ENCODE measurements around the gene ZSWIM6.

The ZSWIM6 gene

GRCh38 chr5:61563401-61563800, 231.3 kb downstream of the ZSWIM6 start:
- no peak for TF ChIP-seq ZFX (IDR thresholded peaks at IDR 0.05)
- TF ChIP-seq, protein P1, sequence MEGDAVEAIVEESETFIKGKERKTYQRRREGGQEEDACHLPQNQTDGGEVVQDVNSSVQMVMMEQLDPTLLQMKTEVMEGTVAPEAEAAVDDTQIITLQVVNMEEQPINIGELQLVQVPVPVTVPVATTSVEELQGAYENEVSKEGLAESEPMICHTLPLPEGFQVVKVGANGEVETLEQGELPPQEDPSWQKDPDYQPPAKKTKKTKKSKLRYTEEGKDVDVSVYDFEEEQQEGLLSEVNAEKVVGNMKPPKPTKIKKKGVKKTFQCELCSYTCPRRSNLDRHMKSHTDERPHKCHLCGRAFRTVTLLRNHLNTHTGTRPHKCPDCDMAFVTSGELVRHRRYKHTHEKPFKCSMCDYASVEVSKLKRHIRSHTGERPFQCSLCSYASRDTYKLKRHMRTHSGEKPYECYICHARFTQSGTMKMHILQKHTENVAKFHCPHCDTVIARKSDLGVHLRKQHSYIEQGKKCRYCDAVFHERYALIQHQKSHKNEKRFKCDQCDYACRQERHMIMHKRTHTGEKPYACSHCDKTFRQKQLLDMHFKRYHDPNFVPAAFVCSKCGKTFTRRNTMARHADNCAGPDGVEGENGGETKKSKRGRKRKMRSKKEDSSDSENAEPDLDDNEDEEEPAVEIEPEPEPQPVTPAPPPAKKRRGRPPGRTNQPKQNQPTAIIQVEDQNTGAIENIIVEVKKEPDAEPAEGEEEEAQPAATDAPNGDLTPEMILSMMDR (conservative IDR thresholded peaks at IDR 0.05) = no peak

DNA sequence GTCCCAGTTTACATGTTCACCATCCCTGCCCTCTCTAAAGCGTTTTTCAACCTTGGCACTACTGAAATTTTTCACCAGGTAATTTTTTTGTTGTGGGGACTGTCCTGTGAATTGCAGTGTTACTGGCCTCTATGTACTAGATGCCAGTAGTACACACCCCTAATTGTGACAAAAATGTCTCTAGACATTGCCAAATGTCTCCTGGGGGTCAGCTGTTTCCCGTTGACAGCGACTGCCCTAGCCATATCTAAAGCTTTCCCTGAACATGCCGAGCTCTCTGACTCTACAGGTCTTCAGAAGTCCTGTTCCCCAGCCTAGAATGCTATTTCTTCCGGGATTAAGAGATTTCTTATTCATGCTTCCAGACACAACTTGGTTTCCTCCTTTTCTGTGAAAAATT, 235.3 kb downstream of the ZSWIM6 start:
- TF ChIP-seq, protein P1 (conservative IDR thresholded peaks at IDR 0.05) = no peak
- TF ChIP-seq ZFX (IDR thresholded peaks at IDR 0.05) = no peak
- no peak overlapping the region for H3K27ac ChIP-seq

More at GRCh38 chr5:61563401-61563800, 231.3 kb downstream of the ZSWIM6 start:
- H3K27ac ChIP-seq = no peak overlapping the region

DNA sequence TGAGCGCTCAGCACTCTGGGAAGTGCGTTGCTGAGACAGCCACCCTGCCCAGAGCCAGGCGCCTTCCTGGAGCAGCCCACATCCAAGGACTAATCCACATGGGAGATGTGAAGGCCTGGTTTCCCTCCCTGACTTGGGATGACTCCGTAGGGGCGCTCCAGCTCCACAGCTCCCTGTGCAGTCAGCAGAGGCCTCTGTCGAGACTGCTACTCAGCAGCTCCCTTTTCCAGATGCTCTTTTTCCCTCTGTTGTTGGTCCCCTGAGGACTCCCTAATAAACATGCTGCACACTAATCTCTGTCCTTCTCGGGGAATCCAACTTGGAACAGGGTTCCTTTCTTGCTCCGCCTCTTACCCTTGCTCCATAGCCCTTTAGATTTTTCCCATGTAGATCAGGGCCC, 237.3 kb downstream of the ZSWIM6 start:
- TF ChIP-seq, protein P1 (conservative IDR thresholded peaks at IDR 0.05) = no peak
- TF ChIP-seq ZFX (IDR thresholded peaks at IDR 0.05) = no peak
- H3K27ac ChIP-seq = no peak overlapping the region

GRCh38 chr5:61570767-61571166, 238.7 kb downstream of the ZSWIM6 start:
- no peak overlapping the region for H3K27ac ChIP-seq
- TF ChIP-seq, protein P1 (conservative IDR thresholded peaks at IDR 0.05) = no peak
- TF ChIP-seq ZFX (IDR thresholded peaks at IDR 0.05) = no peak

GRCh38 chr5:61572959-61573358, 240.9 kb downstream of the ZSWIM6 start:
- no peak overlapping the region for H3K27ac ChIP-seq
- TF ChIP-seq ZFX (IDR thresholded peaks at IDR 0.05) = no peak
- TF ChIP-seq, protein P1 (conservative IDR thresholded peaks at IDR 0.05) = no peak

DNA sequence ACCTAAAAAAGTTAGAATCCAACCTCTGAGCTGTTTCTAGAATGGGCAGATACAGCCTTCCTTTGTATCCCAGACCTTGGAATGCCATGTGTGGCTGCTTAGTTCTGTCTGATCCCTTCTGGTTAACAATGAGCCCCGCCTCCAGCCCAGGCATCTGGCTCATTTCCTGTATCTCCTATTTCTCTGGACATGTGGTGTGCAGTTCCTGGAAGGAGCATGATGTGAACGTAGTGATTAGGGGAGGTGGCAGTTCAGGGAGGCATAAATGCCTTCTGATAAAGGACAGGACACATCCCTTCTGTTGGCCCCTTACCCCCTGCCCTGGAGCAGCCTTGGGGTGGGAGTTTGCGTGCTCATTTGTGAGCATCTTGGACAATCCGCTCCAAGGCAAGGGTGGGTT, 243.0 kb downstream of the ZSWIM6 start:
- peak overlapping the region; percentile 1; the same call in 1 of the 2 replicates for H3K27ac ChIP-seq
- no peak for TF ChIP-seq ZFX (IDR thresholded peaks at IDR 0.05)
- TF ChIP-seq, protein P1 (conservative IDR thresholded peaks at IDR 0.05) = no peak

DNA sequence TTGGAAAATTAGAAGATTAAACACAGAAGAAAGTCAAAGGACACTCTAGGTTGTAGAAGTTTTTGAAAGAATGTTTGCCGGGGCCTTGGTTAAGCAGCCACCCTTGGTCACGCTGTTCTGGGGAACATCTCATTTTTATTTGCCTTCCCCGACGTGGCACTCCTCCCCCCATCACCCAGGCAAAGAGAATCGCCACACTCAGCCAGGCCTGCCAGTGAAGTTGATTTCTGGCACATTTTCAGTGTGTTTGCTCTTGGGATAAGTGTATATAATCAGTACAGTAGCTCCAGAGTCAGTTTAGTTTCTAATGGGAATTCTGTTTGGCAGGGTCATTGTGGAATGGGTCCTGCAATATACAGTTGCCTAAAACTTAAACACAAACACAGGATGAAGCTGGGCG, 243.5 kb downstream of the ZSWIM6 start:
- TF ChIP-seq, protein P1 (conservative IDR thresholded peaks at IDR 0.05) = no peak
- no peak for TF ChIP-seq ZFX (IDR thresholded peaks at IDR 0.05)
- H3K27ac ChIP-seq = no peak overlapping the region

All from C4-2B (cell line).